Caco-2 (cell line): ENCODE measurements around the gene CDC16. TPM values are rescaled to one million over a fixed set of nuclear protein-coding genes. Genes with fewer than 3 reads are reported as not detected.

Experiments used
- BruUV-seq: library from RNA; stranded (reverse); fragments of 400-500 nt; replicated peaks from 2 replicates; lab custom pipeline; 2021; lab: Mats Ljungman, UMichigan
- CTCF ChIA-PET: fragments of 300-600 bp; sonication (Branson Sonifier 250); formaldehyde crosslinking; loops from one replicate; lab custom pipeline; 2022; ENCODE audit warnings: antibody characterized with exemption; lab: Charles Lee
- POLR2A ChIA-PET: fragments of 300-600 bp; sonication (Branson Sonifier 250); formaldehyde crosslinking; loops from one replicate; lab custom pipeline; 2022; ENCODE audit warnings: antibody characterized with exemption; lab: Charles Lee
- DNase-seq, 2 experiments: peaks; one replicate each; pipeline versions ENCODE4 v3.0.0 to v3.0.0-alpha.2; 2020 to 2022
- H3K27me3 ChIP-seq: replicated peaks from 2 replicates; pipeline ENCODE4 v1.6.0; 2011; ENCODE audit warnings: low read length; ENCODE audit not compliant: control insufficient read depth, insufficient read depth
- H3K36me3 ChIP-seq: 2 replicates; pipeline ENCODE4 v1.5.1; 2011; ENCODE audit warnings: low read length; ENCODE audit not compliant: control insufficient read depth, insufficient read depth
- H3K4me1 ChIP-seq: fragments of 250-450 bp; sonication (Bioruptor Pico); 2 replicates; pipeline ENCODE4 v1.5.1; 2020; ENCODE audit warnings: mild to moderate bottlenecking
- H3K4me3 ChIP-seq: 2 replicates; pipeline ENCODE4 v1.5.1; 2011; ENCODE audit warnings: low read depth, mild to moderate bottlenecking, control low read depth, low read length
- H3K9me3 ChIP-seq: fragments of 250-450 bp; sonication (Bioruptor Pico); 2 replicates; pipeline ENCODE4 v1.5.1; 2020; ENCODE audit warnings: mild to moderate bottlenecking, moderate library complexity
- H3K27ac Mint-ChIP-seq: one replicate; pipeline ENCODE4 v1.8.0; 2022; ENCODE audit warnings: mixed read lengths; ENCODE audit not compliant: unreplicated experiment
- H3K27me3 Mint-ChIP-seq: one replicate; pipeline ENCODE4 v1.8.0; 2022; ENCODE audit warnings: mixed read lengths; ENCODE audit not compliant: insufficient read depth, unreplicated experiment
- H3K36me3 Mint-ChIP-seq: one replicate; pipeline ENCODE4 v1.8.0; 2022; ENCODE audit warnings: mild to moderate bottlenecking, mixed read lengths; ENCODE audit not compliant: insufficient read depth, unreplicated experiment
- H3K4me1 Mint-ChIP-seq: one replicate; pipeline ENCODE4 v1.8.0; 2022; ENCODE audit warnings: low read depth, mixed read lengths; ENCODE audit not compliant: unreplicated experiment
- H3K4me3 Mint-ChIP-seq: one replicate; pipeline ENCODE4 v1.8.0; 2022; ENCODE audit warnings: mild to moderate bottlenecking, moderate library complexity, mixed read lengths; ENCODE audit not compliant: unreplicated experiment
- H3K9me3 Mint-ChIP-seq: one replicate; pipeline ENCODE4 v1.8.0; 2022; ENCODE audit warnings: mixed read lengths; ENCODE audit not compliant: unreplicated experiment
- intact Hi-C: fragments of 100-400 bp; cut with micrococcal nuclease; formaldehyde crosslinking; loops from one replicate; pipeline ENCODE4 v1.10.0; 2022; ENCODE audit not compliant: unreplicated experiment
- total RNA-seq: library from RNA; stranded (reverse); gene quantifications from 2 replicates; pipeline ENCODE4 v1.2.3, GENCODE V29; 2022
- TF ChIP-seq, protein P1 (sequence below), 2 experiments: fragments of 200-600 bp in 1 of 2; IDR thresholded peaks; 1 replicate in 1 of 2; 2 replicates in 1 of 2; pipeline versions ENCODE4 v1.5.1 to v1.8.0; 2011 to 2022; ENCODE audit warnings: antibody characterized with exemption in 1 of 2, control low read depth in 1 of 2, inconsistent platforms in 1 of 2, low read depth in 1 of 2, low read length in 1 of 2, mild to moderate bottlenecking in 1 of 2, moderate library complexity in 1 of 2; ENCODE audit not compliant: insufficient read depth in 1 of 2, severe bottlenecking in 1 of 2, unreplicated experiment in 1 of 2

Gene CDC16
- total RNA-seq, 1 experiment from 2014 or later = 80.5 TPM

- BruUV-seq = no TSS peak
- H3K4me1 Mint-ChIP-seq = no peaks in the 10 kb centered on the region
- TF ChIP-seq, protein P1, sequence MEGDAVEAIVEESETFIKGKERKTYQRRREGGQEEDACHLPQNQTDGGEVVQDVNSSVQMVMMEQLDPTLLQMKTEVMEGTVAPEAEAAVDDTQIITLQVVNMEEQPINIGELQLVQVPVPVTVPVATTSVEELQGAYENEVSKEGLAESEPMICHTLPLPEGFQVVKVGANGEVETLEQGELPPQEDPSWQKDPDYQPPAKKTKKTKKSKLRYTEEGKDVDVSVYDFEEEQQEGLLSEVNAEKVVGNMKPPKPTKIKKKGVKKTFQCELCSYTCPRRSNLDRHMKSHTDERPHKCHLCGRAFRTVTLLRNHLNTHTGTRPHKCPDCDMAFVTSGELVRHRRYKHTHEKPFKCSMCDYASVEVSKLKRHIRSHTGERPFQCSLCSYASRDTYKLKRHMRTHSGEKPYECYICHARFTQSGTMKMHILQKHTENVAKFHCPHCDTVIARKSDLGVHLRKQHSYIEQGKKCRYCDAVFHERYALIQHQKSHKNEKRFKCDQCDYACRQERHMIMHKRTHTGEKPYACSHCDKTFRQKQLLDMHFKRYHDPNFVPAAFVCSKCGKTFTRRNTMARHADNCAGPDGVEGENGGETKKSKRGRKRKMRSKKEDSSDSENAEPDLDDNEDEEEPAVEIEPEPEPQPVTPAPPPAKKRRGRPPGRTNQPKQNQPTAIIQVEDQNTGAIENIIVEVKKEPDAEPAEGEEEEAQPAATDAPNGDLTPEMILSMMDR (IDR thresholded peaks at IDR 0.05; ENCODE audit: insufficient read depth in 1 of 2, low read depth in 1 of 2, low read length in 1 of 2, severe bottlenecking in 1 of 2, unreplicated experiment in 1 of 2) = no peak
- H3K9me3 Mint-ChIP-seq = no peaks in the 10 kb centered on the region
- intact Hi-C loops = no loop called here
- no peaks in the 10 kb centered on the region for H3K9me3 ChIP-seq
- H3K27ac Mint-ChIP-seq = no peak overlapping the region
- no peak overlapping the region for H3K4me3 Mint-ChIP-seq
- H3K36me3 ChIP-seq = no peaks in the 10 kb centered on the region; the same call in 1 of the 2 replicates
- no peaks in the 10 kb centered on the region for H3K27me3 Mint-ChIP-seq
- ChIA-PET POLR2A (no interaction called here), CTCF (no interaction called here)
- H3K27me3 ChIP-seq = no peaks in the 10 kb centered on the region
- H3K4me1 ChIP-seq = no peaks in the 10 kb centered on the region
- H3K36me3 Mint-ChIP-seq = peaks cover 55% of the 10 kb centered on the region
- H3K4me3 ChIP-seq = no peak overlapping the region
- no peak for DNase-seq
Observed at GRCh38 chr13:114296448-114296847, 61.8 kb downstream of the CDC16 start.

DNA sequence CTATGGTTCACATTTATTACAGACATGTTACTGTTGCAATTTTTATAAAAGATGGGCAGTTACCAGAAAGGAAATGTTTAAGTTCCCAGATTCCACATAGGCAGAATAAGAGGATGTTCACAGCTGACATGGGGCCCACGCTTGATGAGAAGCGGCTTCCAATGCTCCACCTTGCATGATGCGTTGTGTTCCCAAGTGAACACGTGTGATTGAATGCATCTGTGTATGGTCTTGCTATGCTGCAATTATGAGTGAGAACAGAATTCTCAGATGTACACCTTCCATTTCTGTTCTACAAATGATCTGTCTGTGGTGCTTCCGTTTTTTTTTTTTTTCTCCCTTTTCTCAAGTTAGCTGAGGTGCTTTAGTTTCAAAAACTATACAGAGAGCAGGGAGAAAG, 62.2 kb downstream of the CDC16 start:
- Mint-ChIP-seq H3K9me3 (no peaks in the 10 kb centered on the region), H3K4me1 (no peaks in the 10 kb centered on the region), H3K4me3 (no peak overlapping the region), H3K36me3 (peaks cover 56% of the 10 kb centered on the region), H3K27ac (no peak overlapping the region), H3K27me3 (no peaks in the 10 kb centered on the region)
- no peak overlapping the region for H3K4me3 ChIP-seq
- no peaks in the 10 kb centered on the region for H3K27me3 ChIP-seq
- H3K36me3 ChIP-seq = no peaks in the 10 kb centered on the region; the same call in 1 of the 2 replicates
- TF ChIP-seq, protein P1 (IDR thresholded peaks at IDR 0.05; ENCODE audit: insufficient read depth in 1 of 2, low read depth in 1 of 2, low read length in 1 of 2, severe bottlenecking in 1 of 2, unreplicated experiment in 1 of 2) = no peak
- no TSS peak for BruUV-seq
- no peaks in the 10 kb centered on the region for H3K4me1 ChIP-seq
- no peak for DNase-seq
- ChIA-PET CTCF (no interaction called here), POLR2A (no interaction called here)
- intact Hi-C loops = no loop called here
- no peaks in the 10 kb centered on the region for H3K9me3 ChIP-seq

DNA sequence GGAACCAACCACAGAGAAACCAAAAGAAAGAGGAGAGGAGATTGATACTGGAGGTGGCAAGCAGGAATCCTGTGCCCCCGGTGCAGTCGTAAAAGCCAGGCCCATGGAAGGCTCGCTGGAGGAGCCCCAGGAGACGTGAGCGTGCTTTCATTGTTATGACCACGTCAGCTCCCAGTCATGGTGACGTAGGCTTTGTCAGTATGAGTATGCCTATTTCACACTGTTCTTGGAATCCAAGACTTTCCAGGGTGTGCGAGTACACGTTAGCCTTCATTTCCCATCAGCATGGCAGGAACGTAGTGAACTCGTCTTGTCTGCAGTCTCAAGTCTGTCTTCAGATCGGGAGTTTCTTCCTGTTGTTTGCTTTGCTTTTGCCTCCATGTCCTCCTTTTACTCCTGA, 64.2 kb downstream of the CDC16 start:
- Mint-ChIP-seq H3K9me3 (no peaks in the 10 kb centered on the region), H3K4me3 (no peak overlapping the region), H3K36me3 (peaks cover 57% of the 10 kb centered on the region), H3K4me1 (no peaks in the 10 kb centered on the region), H3K27ac (no peak overlapping the region), H3K27me3 (no peaks in the 10 kb centered on the region)
- Histone ChIP-seq H3K9me3 (no peaks in the 10 kb centered on the region), H3K27me3 (no peaks in the 10 kb centered on the region), H3K4me3 (no peak overlapping the region), H3K4me1 (no peaks in the 10 kb centered on the region), H3K36me3 (peaks cover 2% of the 10 kb centered on the region)
- no TSS peak for BruUV-seq
- intact Hi-C loops = no loop called here
- ChIA-PET CTCF (no interaction called here), POLR2A (no interaction called here)
- no peak for DNase-seq
- TF ChIP-seq, protein P1 (IDR thresholded peaks at IDR 0.05; ENCODE audit: insufficient read depth in 1 of 2, low read depth in 1 of 2, low read length in 1 of 2, severe bottlenecking in 1 of 2, unreplicated experiment in 1 of 2) = no peak
